ENCODE results near the gene ADAM17.

ADAM17 gene

DNA sequence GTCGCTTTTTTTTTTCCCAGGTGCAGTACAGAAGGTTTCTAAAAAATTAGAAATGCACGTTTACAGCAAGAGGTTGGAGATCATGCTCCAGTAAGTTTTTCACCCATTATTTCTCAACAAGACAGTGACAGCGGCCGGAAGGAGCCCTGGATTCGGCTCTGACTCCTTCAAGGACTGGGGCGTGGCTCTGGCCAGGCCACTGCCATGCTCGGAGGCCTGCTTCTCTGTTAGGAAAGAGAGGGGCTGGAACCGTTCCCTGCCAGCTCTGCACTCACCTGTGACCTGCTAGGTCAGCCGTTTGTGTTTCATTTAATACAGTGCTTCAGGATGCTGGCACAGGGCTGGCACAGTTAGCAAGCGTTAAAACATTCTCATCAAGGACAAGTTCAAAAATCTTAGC, 87.9 kb downstream of the ADAM17 start:
- FAIRE-seq: no peak

GRCh38 chr2:9466147-9466683, 89.4 kb downstream of the ADAM17 start:
- no peak for FAIRE-seq

- FAIRE-seq: no peak
Measured at GRCh38 chr2:9465170-9465569, 90.5 kb downstream of the ADAM17 start.

DNA sequence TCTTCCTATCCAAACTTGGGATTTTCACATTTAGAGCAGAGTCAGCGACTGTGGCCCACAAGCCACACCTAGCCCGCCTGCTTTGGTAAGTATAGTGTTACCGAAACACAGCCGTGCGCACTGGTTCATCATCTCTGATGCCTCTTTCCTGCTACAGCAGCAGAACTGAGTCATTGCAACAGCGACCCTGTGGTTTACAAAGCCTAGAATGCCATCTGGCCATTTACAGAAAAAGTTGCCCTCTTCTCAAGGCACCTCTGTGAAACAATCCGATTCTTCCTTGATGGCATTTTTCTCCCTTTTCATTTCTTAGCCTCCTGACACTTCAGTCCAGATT, 92.0 kb downstream of the ADAM17 start:
- FAIRE-seq: no peak

DNA sequence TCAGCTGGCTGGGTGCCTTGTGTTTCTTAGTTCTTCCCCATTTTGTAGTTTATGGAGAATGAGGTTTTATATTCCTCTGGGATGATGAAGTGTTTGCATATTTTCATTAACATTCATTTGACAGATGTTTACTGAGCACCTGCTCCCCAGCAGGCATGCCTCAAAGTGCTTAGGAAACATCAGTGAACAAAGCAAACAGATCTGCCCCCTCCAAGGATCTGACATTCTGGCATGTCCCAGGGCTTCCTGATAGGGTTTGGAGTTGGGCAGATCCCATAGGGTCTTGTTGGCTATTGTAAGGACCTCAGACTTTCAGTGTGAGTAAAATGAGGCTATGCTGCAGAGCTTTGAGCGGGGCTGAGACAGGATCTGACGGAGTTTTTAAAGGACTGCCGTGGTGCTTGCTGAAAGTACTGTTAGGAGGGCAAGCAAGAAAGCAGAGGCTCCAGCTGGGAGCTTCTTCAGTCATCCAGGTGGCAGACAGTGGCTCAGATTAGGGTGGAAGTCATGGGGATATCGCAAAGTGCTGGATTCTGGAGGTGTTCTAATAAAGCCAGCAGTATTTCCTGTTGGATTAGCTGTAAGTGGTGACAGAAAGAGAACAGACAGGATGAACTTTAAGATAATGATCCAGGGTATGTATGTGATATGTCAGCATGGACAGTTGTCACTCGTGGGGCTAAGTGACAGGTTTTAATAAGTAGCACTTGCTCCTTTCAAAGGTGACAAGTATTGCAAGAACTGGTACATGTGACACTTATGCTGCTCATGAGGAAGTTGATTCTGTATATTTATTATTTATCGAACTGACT, 92.5 kb downstream of the ADAM17 start:
- no peak for FAIRE-seq

GRCh38 chr2:9462313-9462712, 93.3 kb downstream of the ADAM17 start:
- no peak for FAIRE-seq

DNA sequence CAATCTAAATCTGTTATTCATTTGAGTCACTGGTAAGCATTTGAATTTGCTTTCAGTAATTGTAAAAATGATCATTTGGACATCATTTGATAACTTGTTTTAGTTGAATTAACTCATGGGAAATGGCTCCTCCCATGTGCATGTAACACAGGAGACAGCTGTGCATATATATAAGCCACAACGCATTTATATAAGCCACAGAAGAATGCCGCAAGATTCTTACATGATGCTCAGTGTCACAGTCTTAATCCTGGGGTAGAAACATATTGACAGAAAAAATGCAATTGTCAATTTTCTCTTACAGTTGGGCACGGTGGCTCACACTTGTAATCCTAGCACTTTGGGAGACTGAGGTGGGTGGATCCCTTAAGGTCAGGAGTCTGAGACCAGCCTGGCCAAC, 94.6 kb downstream of the ADAM17 start:
- no peak for FAIRE-seq

- FAIRE-seq: no peak
Measured at GRCh38 chr2:9460441-9461017, 95.1 kb downstream of the ADAM17 start.

DNA sequence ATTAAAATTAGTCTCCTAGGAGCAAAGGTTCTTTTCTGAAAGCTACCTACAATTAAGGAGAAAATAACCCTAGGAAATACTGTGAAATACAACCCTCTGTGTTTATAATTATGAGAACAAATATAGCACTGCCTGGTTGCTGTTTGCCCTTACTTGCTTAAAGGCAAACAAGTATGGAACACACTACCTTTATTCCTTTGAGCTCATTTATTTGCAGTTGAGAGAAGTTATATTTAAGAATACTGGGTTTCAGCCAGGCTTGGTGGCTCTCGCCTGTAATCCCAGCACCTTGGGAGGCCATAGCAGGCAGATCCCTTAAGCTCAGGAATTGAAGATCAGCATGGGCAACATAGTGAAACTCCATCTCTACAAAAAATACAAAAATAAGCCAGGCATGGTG, 104.4 kb downstream of the ADAM17 start:
- FAIRE-seq: no peak

GRCh38 chr2:9445089-9445488, 110.5 kb downstream of the ADAM17 start:
- FAIRE-seq: no peak

DNA sequence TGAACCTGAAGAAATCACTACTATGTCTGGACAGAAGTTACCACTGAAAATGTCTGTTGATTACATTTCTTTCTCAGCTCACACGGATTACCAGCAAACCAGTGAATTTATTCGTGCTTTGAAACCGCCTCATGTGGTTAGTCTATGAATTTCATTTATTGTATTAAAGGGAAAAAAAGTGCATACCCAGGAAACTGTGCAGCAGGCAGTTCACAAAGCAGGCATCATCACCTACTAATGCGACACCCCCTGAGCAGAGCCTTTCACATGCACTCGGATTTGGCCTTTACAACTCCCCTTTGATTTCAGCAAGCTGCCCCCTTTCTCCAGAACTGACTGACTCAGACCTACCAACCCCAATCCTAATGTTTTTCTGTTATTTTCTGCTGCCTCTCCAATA, 112.1 kb downstream of the ADAM17 start:
- no peak for FAIRE-seq

- FAIRE-seq: no peak
Measured at GRCh38 chr2:9441556-9441955, 114.1 kb downstream of the ADAM17 start.

DNA sequence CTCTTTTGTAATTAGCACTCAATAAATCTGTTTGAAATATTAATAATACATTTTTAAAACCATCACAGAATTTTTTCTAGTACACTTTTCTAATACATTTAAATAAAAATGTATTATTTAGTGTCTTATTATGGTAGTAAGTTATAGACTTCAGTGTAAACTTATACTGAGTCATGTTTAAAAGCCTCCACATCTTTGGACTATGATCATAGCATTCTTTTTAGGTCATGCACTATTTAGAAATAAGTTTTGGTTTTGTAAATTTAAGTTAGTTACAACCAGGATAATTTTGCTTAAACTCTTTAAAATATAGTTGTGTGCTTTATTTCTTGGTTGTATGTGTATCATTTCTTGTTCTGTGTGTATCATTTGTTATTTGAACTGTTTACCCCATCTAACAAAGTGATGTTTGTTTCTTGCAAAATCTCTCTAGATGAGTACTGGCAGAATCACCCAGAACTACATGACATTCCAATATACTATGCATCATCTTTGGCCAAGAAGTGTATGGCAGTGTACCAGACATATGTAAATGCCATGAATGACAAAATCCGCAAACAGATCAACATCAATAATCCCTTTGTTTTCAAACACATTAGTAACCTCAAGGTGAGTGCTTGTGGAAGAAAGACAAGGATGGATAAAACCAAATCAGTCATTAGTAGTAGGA, 115.4 kb downstream of the ADAM17 start:
- no peak for FAIRE-seq

- FAIRE-seq: no peak
Measured at GRCh38 chr2:9439536-9439935, 116.1 kb downstream of the ADAM17 start.
